ENCODE measurements around the gene HERPUD2. TPM values are rescaled to one million over a fixed set of nuclear protein-coding genes. Genes with fewer than 3 reads are reported as not detected.

Gene HERPUD2
- total RNA-seq, 3 donors from 2014 or later, result 23.5 to 41.4 (median 34.7) TPM

- TF ChIP-seq, protein P1, sequence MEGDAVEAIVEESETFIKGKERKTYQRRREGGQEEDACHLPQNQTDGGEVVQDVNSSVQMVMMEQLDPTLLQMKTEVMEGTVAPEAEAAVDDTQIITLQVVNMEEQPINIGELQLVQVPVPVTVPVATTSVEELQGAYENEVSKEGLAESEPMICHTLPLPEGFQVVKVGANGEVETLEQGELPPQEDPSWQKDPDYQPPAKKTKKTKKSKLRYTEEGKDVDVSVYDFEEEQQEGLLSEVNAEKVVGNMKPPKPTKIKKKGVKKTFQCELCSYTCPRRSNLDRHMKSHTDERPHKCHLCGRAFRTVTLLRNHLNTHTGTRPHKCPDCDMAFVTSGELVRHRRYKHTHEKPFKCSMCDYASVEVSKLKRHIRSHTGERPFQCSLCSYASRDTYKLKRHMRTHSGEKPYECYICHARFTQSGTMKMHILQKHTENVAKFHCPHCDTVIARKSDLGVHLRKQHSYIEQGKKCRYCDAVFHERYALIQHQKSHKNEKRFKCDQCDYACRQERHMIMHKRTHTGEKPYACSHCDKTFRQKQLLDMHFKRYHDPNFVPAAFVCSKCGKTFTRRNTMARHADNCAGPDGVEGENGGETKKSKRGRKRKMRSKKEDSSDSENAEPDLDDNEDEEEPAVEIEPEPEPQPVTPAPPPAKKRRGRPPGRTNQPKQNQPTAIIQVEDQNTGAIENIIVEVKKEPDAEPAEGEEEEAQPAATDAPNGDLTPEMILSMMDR (IDR thresholded peaks at IDR 0.05), result no peak
- no peak for ATAC-seq
Observed at GRCh38 chr7:35619863-35620262, 75.1 kb downstream of the HERPUD2 start.

GRCh38 chr7:35617041-35617440 is 77.9 kb downstream of the HERPUD2 start:
- intact Hi-C loops (cut with DNase I, micrococcal nuclease), result no loop called here
- DNase-seq, result no peak
- TF ChIP-seq, protein P1 (IDR thresholded peaks at IDR 0.05), result no peak
- Histone ChIP-seq H3K4me1 (ENCODE audit: low read depth) (no peaks in the 10 kb centered on the region), H3K4me3 (no peak overlapping the region), H3K9me3 (no peaks in the 10 kb centered on the region), H3K36me3 (ENCODE audit: low read depth) (no peaks in the 10 kb centered on the region)
- ATAC-seq, result no peak

More at GRCh38 chr7:35619863-35620262, 75.1 kb downstream of the HERPUD2 start:
- intact Hi-C loops (cut with DNase I, micrococcal nuclease), result loop anchor here in 1 of 2 donors (10.0 kb wide), 1 partner anchor 195 kb away; no protein-coding TSS in a partner anchor
- no peak for DNase-seq
- H3K36me3 ChIP-seq (ENCODE audit: low read depth), result no peaks in the 10 kb centered on the region
- H3K9me3 ChIP-seq, result no peaks in the 10 kb centered on the region
- no peaks in the 10 kb centered on the region for H3K4me1 ChIP-seq (ENCODE audit: low read depth)
- no peak overlapping the region for H3K4me3 ChIP-seq

DNA sequence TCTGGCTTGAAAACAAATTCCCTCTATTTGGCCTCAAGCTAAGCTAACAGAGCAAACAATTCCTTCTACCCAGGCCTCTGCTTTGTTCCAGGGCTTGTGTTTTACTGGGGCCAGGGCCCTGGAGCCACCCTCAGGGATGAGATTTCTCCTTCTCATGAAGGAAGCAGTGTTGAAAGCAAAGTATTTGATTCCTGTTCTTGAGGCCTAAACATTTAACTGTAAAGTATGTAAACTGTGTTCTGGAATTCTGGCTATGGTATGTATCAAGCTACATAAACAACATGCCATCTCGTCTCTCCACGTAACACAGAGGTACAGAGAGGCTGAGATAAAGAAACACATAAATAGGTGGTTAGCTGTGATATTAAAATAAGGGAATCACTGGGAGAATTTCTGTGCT is 81.8 kb downstream of the HERPUD2 start:
- intact Hi-C loops (cut with DNase I, micrococcal nuclease), result no loop called here
- Histone ChIP-seq H3K36me3 (ENCODE audit: low read depth) (no peaks in the 10 kb centered on the region), H3K4me1 (ENCODE audit: low read depth) (no peaks in the 10 kb centered on the region), H3K9me3 (no peaks in the 10 kb centered on the region), H3K4me3 (no peak overlapping the region)
- no peak for DNase-seq
- TF ChIP-seq, protein P1 (IDR thresholded peaks at IDR 0.05), result no peak
- ATAC-seq, result no peak

- no peak for DNase-seq
- intact Hi-C loops (cut with DNase I, micrococcal nuclease), result no loop called here
- Histone ChIP-seq H3K4me3 (no peak overlapping the region), H3K36me3 (ENCODE audit: low read depth) (no peaks in the 10 kb centered on the region), H3K4me1 (ENCODE audit: low read depth) (no peaks in the 10 kb centered on the region), H3K9me3 (no peaks in the 10 kb centered on the region)
- TF ChIP-seq, protein P1 (IDR thresholded peaks at IDR 0.05), result no peak
- no peak for ATAC-seq
Observed at GRCh38 chr7:35605760-35606159, 89.2 kb downstream of the HERPUD2 start.

- DNase-seq (no peak), ATAC-seq (no peak)
- no peak overlapping the region for H3K4me3 ChIP-seq
- H3K36me3 ChIP-seq (ENCODE audit: low read depth), result no peaks in the 10 kb centered on the region
- H3K9me3 ChIP-seq, result no peaks in the 10 kb centered on the region
- intact Hi-C loops (cut with DNase I, micrococcal nuclease), result no loop called here
- H3K4me1 ChIP-seq (ENCODE audit: low read depth), result no peaks in the 10 kb centered on the region
- TF ChIP-seq, protein P1 (IDR thresholded peaks at IDR 0.05), result no peak
Observed at GRCh38 chr7:35604595-35604994, 90.3 kb downstream of the HERPUD2 start.

GRCh38 chr7:35599645-35600044 is 95.3 kb downstream of the HERPUD2 start:
- no peak for DNase-seq
- Histone ChIP-seq H3K9me3 (no peaks in the 10 kb centered on the region), H3K36me3 (ENCODE audit: low read depth) (no peaks in the 10 kb centered on the region), H3K4me1 (ENCODE audit: low read depth) (no peaks in the 10 kb centered on the region), H3K4me3 (no peak overlapping the region)
- TF ChIP-seq, protein P1 (IDR thresholded peaks at IDR 0.05), result no peak
- intact Hi-C loops (cut with DNase I, micrococcal nuclease), result no loop called here
- ATAC-seq, result no peak

Measured in mucosa of descending colon (tissue), 3 donors.